ENCODE results near the gene SPINT3.

Gene SPINT3

DNA sequence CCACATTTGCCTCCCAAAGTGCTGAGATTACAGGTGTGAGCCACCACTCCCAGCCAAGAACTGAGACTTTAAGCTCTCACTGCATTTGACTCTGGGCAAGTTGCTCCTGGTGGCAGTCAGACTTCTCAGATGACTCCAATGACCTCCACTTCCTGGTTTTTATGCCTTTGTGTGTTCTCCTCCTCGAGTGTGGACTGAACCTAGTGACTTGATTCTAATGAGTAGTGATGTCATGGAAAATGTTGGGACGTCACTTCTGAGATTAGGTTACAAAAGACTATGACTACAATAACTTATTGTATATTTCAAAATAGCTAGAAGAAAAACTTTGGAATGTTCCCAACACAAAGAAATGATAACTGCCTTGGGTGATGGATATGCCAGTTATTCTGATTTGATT is 12.0 kb downstream of the SPINT3 start:
- Histone ChIP-seq H3K36me3 (ENCODE audit: insufficient read depth, low read length) (no peaks in the 10 kb centered on the region), H3K4me3 (ENCODE audit: low read depth in 1 of 2, low read length in 2 of 2) (no peak overlapping the region), H3K4me2 (ENCODE audit: insufficient read depth, low read length) (no peak overlapping the region), H3K27me3 (ENCODE audit: insufficient read depth, low read length, poor library complexity) (peaks cover 25% of the 10 kb centered on the region), H3K9me3 (ENCODE audit: insufficient read depth, low read length, severe bottlenecking) (no peaks in the 10 kb centered on the region), H3K9ac (ENCODE audit: low read depth, low read length) (no peak overlapping the region), H3K27ac (ENCODE audit: low read length) (no peak overlapping the region), H3K79me2 (ENCODE audit: insufficient read depth, low read length) (no peaks in the 10 kb centered on the region), H4K20me1 (ENCODE audit: insufficient read depth, low read length) (no peaks in the 10 kb centered on the region; the same call in 1 of the 2 replicates), H2AFZ (ENCODE audit: low read depth, low read length) (no peak overlapping the region), H3K4me1 (ENCODE audit: insufficient read depth, low read length) (no peaks in the 10 kb centered on the region)
- DNase-seq (no peak), ATAC-seq (ENCODE audit: insufficient read depth, low read depth) (no peak)
- TF ChIP-seq, protein P1, sequence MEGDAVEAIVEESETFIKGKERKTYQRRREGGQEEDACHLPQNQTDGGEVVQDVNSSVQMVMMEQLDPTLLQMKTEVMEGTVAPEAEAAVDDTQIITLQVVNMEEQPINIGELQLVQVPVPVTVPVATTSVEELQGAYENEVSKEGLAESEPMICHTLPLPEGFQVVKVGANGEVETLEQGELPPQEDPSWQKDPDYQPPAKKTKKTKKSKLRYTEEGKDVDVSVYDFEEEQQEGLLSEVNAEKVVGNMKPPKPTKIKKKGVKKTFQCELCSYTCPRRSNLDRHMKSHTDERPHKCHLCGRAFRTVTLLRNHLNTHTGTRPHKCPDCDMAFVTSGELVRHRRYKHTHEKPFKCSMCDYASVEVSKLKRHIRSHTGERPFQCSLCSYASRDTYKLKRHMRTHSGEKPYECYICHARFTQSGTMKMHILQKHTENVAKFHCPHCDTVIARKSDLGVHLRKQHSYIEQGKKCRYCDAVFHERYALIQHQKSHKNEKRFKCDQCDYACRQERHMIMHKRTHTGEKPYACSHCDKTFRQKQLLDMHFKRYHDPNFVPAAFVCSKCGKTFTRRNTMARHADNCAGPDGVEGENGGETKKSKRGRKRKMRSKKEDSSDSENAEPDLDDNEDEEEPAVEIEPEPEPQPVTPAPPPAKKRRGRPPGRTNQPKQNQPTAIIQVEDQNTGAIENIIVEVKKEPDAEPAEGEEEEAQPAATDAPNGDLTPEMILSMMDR (IDR thresholded peaks at IDR 0.05; ENCODE audit: borderline replicate concordance, extremely low read depth, low read length, poor library complexity, severe bottlenecking) = no peak
- TF ChIP-seq EZH2 (IDR thresholded peaks at IDR 0.05; ENCODE audit: borderline replicate concordance, low read depth, low read length, severe bottlenecking) = no peak

DNA sequence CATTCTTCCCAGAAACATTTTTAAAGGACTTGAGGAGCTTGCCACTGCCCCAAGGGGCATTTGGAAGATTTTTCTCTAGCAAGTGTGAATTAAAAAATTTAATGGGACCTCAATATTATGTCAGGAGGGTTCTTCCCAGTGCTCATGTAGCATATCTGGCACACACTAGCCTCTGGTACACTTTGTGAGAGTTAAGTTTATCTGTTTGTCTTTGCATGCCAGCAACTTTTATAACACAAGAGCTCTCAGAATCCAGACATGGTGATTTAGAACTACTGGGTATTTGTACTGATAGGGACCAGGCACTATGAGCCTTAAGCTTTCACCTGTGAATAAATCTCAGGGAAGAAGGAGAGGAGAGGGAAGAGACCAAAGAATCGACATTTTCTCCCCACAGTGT is 12.9 kb downstream of the SPINT3 start:
- Histone ChIP-seq H3K4me2 (ENCODE audit: insufficient read depth, low read length) (no peak overlapping the region), H3K4me1 (ENCODE audit: insufficient read depth, low read length) (no peaks in the 10 kb centered on the region), H3K9me3 (ENCODE audit: insufficient read depth, low read length, severe bottlenecking) (no peaks in the 10 kb centered on the region), H3K27me3 (ENCODE audit: insufficient read depth, low read length, poor library complexity) (peaks cover 18% of the 10 kb centered on the region), H3K36me3 (ENCODE audit: insufficient read depth, low read length) (no peaks in the 10 kb centered on the region), H2AFZ (ENCODE audit: low read depth, low read length) (no peak overlapping the region), H3K4me3 (ENCODE audit: low read depth in 1 of 2, low read length in 2 of 2) (no peak overlapping the region), H4K20me1 (ENCODE audit: insufficient read depth, low read length) (no peaks in the 10 kb centered on the region), H3K79me2 (ENCODE audit: insufficient read depth, low read length) (no peaks in the 10 kb centered on the region), H3K27ac (ENCODE audit: low read length) (no peak overlapping the region), H3K9ac (ENCODE audit: low read depth, low read length) (no peak overlapping the region)
- no peak for DNase-seq
- ATAC-seq (ENCODE audit: insufficient read depth, low read depth) = no peak
- no peak for TF ChIP-seq EZH2 (IDR thresholded peaks at IDR 0.05; ENCODE audit: borderline replicate concordance, low read depth, low read length, severe bottlenecking)
- TF ChIP-seq, protein P1 (IDR thresholded peaks at IDR 0.05; ENCODE audit: borderline replicate concordance, extremely low read depth, low read length, poor library complexity, severe bottlenecking) = no peak

DNA sequence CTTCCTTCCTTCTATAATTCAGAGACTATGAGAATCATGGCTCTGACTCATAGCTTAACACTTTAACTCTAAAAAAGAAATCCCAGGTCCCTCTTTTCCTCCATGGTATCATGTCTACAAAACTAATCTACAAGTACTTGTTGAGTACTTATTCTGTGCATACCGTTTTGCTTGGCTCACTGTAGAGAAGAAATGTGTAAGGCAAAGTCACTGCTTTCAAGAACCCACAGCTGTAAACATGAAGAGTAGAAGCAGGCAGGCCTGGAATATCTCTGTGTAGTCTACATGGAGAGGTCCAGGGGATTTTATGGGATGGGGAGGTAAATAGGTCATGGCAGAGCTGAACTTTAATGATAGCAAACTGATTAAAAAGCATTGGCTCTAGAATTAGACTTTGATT is 13.8 kb downstream of the SPINT3 start:
- TF ChIP-seq, protein P1 (IDR thresholded peaks at IDR 0.05; ENCODE audit: borderline replicate concordance, extremely low read depth, low read length, poor library complexity, severe bottlenecking) = no peak
- TF ChIP-seq EZH2 (IDR thresholded peaks at IDR 0.05; ENCODE audit: borderline replicate concordance, low read depth, low read length, severe bottlenecking) = no peak

DNA sequence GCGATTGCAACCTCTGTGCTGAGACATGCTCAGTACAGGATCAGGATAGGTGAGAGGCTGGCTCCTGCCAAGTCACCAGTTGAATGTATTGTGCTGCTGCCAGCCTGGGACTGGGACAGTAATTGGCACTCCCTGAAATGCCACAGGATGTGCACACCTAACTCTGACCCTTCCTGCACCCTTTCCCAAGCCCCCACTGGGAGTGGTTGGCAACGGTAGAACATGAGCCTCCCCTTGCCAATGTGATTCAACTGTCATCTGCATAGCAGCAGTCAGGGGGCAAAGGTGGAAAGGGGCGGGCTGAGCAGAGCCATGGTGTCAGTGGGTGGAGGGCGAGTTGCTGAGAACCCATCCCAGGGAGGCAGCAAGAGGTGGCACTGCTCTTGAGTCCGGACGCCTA is 15.4 kb downstream of the SPINT3 start:
- no peaks in the 10 kb centered on the region for H3K79me2 ChIP-seq (ENCODE audit: insufficient read depth, low read length)
- H4K20me1 ChIP-seq (ENCODE audit: insufficient read depth, low read length) = no peaks in the 10 kb centered on the region
- no peak overlapping the region for H2AFZ ChIP-seq (ENCODE audit: low read depth, low read length)
- no peak overlapping the region for H3K9ac ChIP-seq (ENCODE audit: low read depth, low read length)
- no peaks in the 10 kb centered on the region for H3K9me3 ChIP-seq (ENCODE audit: insufficient read depth, low read length, severe bottlenecking)
- H3K27me3 ChIP-seq (ENCODE audit: insufficient read depth, low read length, poor library complexity) = peaks cover 18% of the 10 kb centered on the region
- no peak overlapping the region for H3K4me3 ChIP-seq (ENCODE audit: low read depth in 1 of 2, low read length in 2 of 2)
- H3K27ac ChIP-seq (ENCODE audit: low read length) = no peak overlapping the region
- no peak overlapping the region for H3K4me2 ChIP-seq (ENCODE audit: insufficient read depth, low read length)
- TF ChIP-seq, protein P1 (IDR thresholded peaks at IDR 0.05; ENCODE audit: borderline replicate concordance, extremely low read depth, low read length, poor library complexity, severe bottlenecking) = no peak
- TF ChIP-seq EZH2 (IDR thresholded peaks at IDR 0.05; ENCODE audit: borderline replicate concordance, low read depth, low read length, severe bottlenecking) = no peak
- no peak for DNase-seq
- no peaks in the 10 kb centered on the region for H3K36me3 ChIP-seq (ENCODE audit: insufficient read depth, low read length)
- ATAC-seq (ENCODE audit: insufficient read depth, low read depth) = no peak
- no peaks in the 10 kb centered on the region for H3K4me1 ChIP-seq (ENCODE audit: insufficient read depth, low read length)

More for the DNA sequence above, 13.8 kb downstream of the SPINT3 start:
- H3K79me2 ChIP-seq (ENCODE audit: insufficient read depth, low read length) = no peaks in the 10 kb centered on the region
- H3K27me3 ChIP-seq (ENCODE audit: insufficient read depth, low read length, poor library complexity) = peaks cover 18% of the 10 kb centered on the region
- DNase-seq (no peak), ATAC-seq (ENCODE audit: insufficient read depth, low read depth) (no peak)
- no peak overlapping the region for H2AFZ ChIP-seq (ENCODE audit: low read depth, low read length)
- no peak overlapping the region for H3K4me3 ChIP-seq (ENCODE audit: low read depth in 1 of 2, low read length in 2 of 2)
- H3K4me2 ChIP-seq (ENCODE audit: insufficient read depth, low read length) = no peak overlapping the region
- no peak overlapping the region for H3K9ac ChIP-seq (ENCODE audit: low read depth, low read length)
- H3K27ac ChIP-seq (ENCODE audit: low read length) = no peak overlapping the region
- H4K20me1 ChIP-seq (ENCODE audit: insufficient read depth, low read length) = no peaks in the 10 kb centered on the region
- no peaks in the 10 kb centered on the region for H3K9me3 ChIP-seq (ENCODE audit: insufficient read depth, low read length, severe bottlenecking)
- H3K36me3 ChIP-seq (ENCODE audit: insufficient read depth, low read length) = no peaks in the 10 kb centered on the region
- H3K4me1 ChIP-seq (ENCODE audit: insufficient read depth, low read length) = no peaks in the 10 kb centered on the region

Measured in DND-41 (cell line).